Activated T-helper 9 cell treated with anti-CD3 and anti-CD28 coated beads, Interleukin-2, amount 50 U/mL, for 16 hours (primary cell): ENCODE data around the gene TRNT1.

ENCODE experiments used
- DNase-seq: peaks from one replicate; pipeline ENCODE4 v3.0.0-alpha.2; 2020; ENCODE audit warnings: low read depth

TRNT1 gene

GRCh38 chr3:3110749-3111361 lies 15.9 kb upstream of the TRNT1 start:
- no peak for DNase-seq

- DNase-seq = no peak
Measured at GRCh38 chr3:3113042-3113709, 13.6 kb upstream of the TRNT1 start.

- no peak for DNase-seq
Measured at GRCh38 chr3:3117651-3118050, 9.1 kb upstream of the TRNT1 start.

- DNase-seq = no peak
Measured at GRCh38 chr3:3119393-3119851, 7.3 kb upstream of the TRNT1 start.

GRCh38 chr3:3125977-3126376 lies 763 bp upstream of the TRNT1 start:
- DNase-seq = no peak

GRCh38 chr3:3127432-3128010 lies 781 bp downstream of the TRNT1 start:
- peak; percentile 17 for DNase-seq

- DNase-seq = no peak
Measured at GRCh38 chr3:3129579-3129978, 2.8 kb downstream of the TRNT1 start.

- DNase-seq = no peak
Measured at GRCh38 chr3:3133500-3133899, 6.8 kb downstream of the TRNT1 start.

GRCh38 chr3:3134750-3135448 lies 8.2 kb downstream of the TRNT1 start:
- DNase-seq = no peak

GRCh38 chr3:3137526-3137925 lies 10.8 kb downstream of the TRNT1 start:
- no peak for DNase-seq

GRCh38 chr3:3141939-3142338 lies 15.2 kb downstream of the TRNT1 start:
- no peak for DNase-seq

GRCh38 chr3:3145831-3146230 lies 19.1 kb downstream of the TRNT1 start:
- no peak for DNase-seq

- no peak for DNase-seq
Measured at GRCh38 chr3:3149560-3149959, 22.8 kb downstream of the TRNT1 start.

- DNase-seq = no peak
Measured at GRCh38 chr3:3151513-3151912, 24.8 kb downstream of the TRNT1 start.

- no peak for DNase-seq
Measured at GRCh38 chr3:3154879-3155610, 28.3 kb downstream of the TRNT1 start.

GRCh38 chr3:3157484-3157883 lies 30.7 kb downstream of the TRNT1 start:
- DNase-seq = no peak

GRCh38 chr3:3160826-3161225 lies 34.1 kb downstream of the TRNT1 start:
- DNase-seq = no peak

GRCh38 chr3:3165241-3165640 lies 38.5 kb downstream of the TRNT1 start:
- no peak for DNase-seq

- no peak for DNase-seq
Measured at GRCh38 chr3:3165650-3166049, 38.9 kb downstream of the TRNT1 start.

- DNase-seq = no peak
Measured at GRCh38 chr3:3170998-3171397, 44.3 kb downstream of the TRNT1 start.

GRCh38 chr3:3172627-3173026 lies 45.9 kb downstream of the TRNT1 start:
- no peak for DNase-seq

- no peak for DNase-seq
Measured at GRCh38 chr3:3177861-3178497, 51.2 kb downstream of the TRNT1 start.
